ENCODE measurements around the gene INO80E.
"Not testable (repeated sequence)": the region's sequence is repeated elsewhere in the genome, so short reads cannot be mapped to it uniquely, and the experiment has no call there.

GRCh38 chr16:30015450-30015849 is 19.4 kb downstream of the INO80E start:
- TF ChIP-seq CTCF, POLR2A, EP300 (IDR thresholded peaks at IDR 0.05): not testable (repeated sequence)

Data from stomach (tissue), 4 donors.